HepG2 (cell line): ENCODE data around the gene RNU4-1. TPM values are rescaled to one million over a fixed set of nuclear protein-coding genes. Genes with fewer than 3 reads are reported as not detected.

Experiments used
- ATAC-seq: fragments of 200-7000 bp; cut with Tn5 transposase; 3 replicates; pipeline ENCODE4 v1.9.1; 2020; ENCODE audit warnings: mild to moderate bottlenecking, moderate library complexity
- BruUV-seq: library from RNA; stranded (reverse); fragments of 400-500 nt; replicated peaks from 2 replicates; lab custom pipeline; 2021; lab: Mats Ljungman, UMichigan
- CTCF ChIA-PET: fragments of 300-600 bp; formaldehyde crosslinking; extraction: SDS; loops from one replicate; lab custom pipeline; 2021; ENCODE audit warnings: low total read pairs, inconsistent platforms, low intra/inter-chr PET ratio; lab: Yijun Ruan, JAX
- POLR2A ChIA-PET: fragments of 350-600 bp; sonication (Branson Sonifier 250); formaldehyde crosslinking; loops from one replicate; lab custom pipeline; 2020; ENCODE audit warnings: antibody characterized with exemption, inconsistent platforms; lab: Yijun Ruan, JAX
- DNase-seq: peaks from one replicate; pipeline ENCODE4 v3.0.0-alpha.2; 2015; ENCODE audit warnings: low spot score
- FAIRE-seq: peaks from 3 replicates; lab custom pipeline; 2011; peaks lifted over from hg19 to GRCh38; lab: Jason Lieb, UNC
- H2AFZ ChIP-seq: one replicate; pipeline ENCODE4 v1.6.1; 2011; ENCODE audit warnings: low read length, inconsistent platforms
- H3K27ac ChIP-seq: fragments of 300-600 bp; 3 replicates; pipeline ENCODE4 v1.8.0; 2011; ENCODE audit warnings: mixed run types, mild to moderate bottlenecking, mixed read lengths, low read length, inconsistent platforms; ENCODE audit not compliant: insufficient read depth; ENCODE audit errors: extremely low read length
- H3K27me3 ChIP-seq, 2 experiments: fragments of 200-600 bp in 1 of 2; 2 replicates in 1 of 2; 3 replicates in 1 of 2; pipeline versions ENCODE4 v1.6.0 to v1.8.0; 2011; ENCODE audit warnings: low read length in 2 of 2, mild to moderate bottlenecking in 2 of 2, moderate library complexity in 2 of 2, inconsistent platforms in 1 of 2; ENCODE audit not compliant: insufficient read depth in 2 of 2, control insufficient read depth in 1 of 2
- H3K36me3 ChIP-seq, 2 experiments: fragments of 200-600 bp in 1 of 2; replicated peaks in 1 of 2; 2 replicates in 1 of 2; 3 replicates in 1 of 2; pipeline versions ENCODE4 v1.5.1 to v1.8.0; 2011; ENCODE audit warnings: low read length in 2 of 2, inconsistent platforms in 1 of 2; ENCODE audit not compliant: insufficient read depth in 2 of 2, control insufficient read depth in 1 of 2
- H3K4me1 ChIP-seq: 2 replicates; pipeline ENCODE4 v1.5.1; 2012; ENCODE audit warnings: low read length, inconsistent platforms; ENCODE audit not compliant: insufficient read depth
- H3K4me2 ChIP-seq: 2 replicates; pipeline ENCODE4 v1.6.0; 2011; ENCODE audit warnings: low read depth, low read length, inconsistent platforms
- H3K4me3 ChIP-seq, 3 experiments: fragments of 200-600 bp in 1 of 3; sonication (generic), shearing (Covaris generic) in 1 of 3; replicated peaks in 1 of 3; 2 replicates each; pipeline ENCODE4 v1.5.1; 2011 to 2016; ENCODE audit warnings: low read length in 3 of 3, inconsistent platforms in 2 of 3, low read depth in 2 of 3, mild to moderate bottlenecking in 2 of 3, control low read depth in 1 of 3, mixed read lengths in 1 of 3; ENCODE audit not compliant: insufficient read depth in 1 of 3
- H3K79me2 ChIP-seq: one replicate; pipeline ENCODE4 v1.6.1; 2011; ENCODE audit warnings: low read length, inconsistent platforms; ENCODE audit not compliant: insufficient read depth
- H3K9ac ChIP-seq: 2 replicates; pipeline ENCODE4 v1.6.0; 2011; ENCODE audit warnings: mild to moderate bottlenecking, low read depth, low read length, inconsistent platforms; ENCODE audit not compliant: insufficient read depth
- H3K9me3 ChIP-seq: 2 replicates; pipeline ENCODE4 v1.5.1; 2012; ENCODE audit warnings: mild to moderate bottlenecking, low read length
- H4K20me1 ChIP-seq: 2 replicates; pipeline ENCODE4 v1.6.0; 2011; ENCODE audit warnings: inconsistent platforms, mild to moderate bottlenecking, low read length, moderate library complexity; ENCODE audit not compliant: insufficient read depth
- AGO1 ChIP-seq: fragments of 200-400 bp; formaldehyde crosslinking; IDR thresholded peaks from 2 replicates; pipeline ENCODE4 v1.6.1; 2017; ENCODE audit warnings: mild to moderate bottlenecking, low read depth, low read length, moderate library complexity; ENCODE audit not compliant: poor library complexity, severe bottlenecking
- AGO2 ChIP-seq: fragments of 200-400 bp; formaldehyde crosslinking; optimal IDR thresholded peaks from 2 replicates; pipeline ENCODE3; 2017; ENCODE audit warnings: mild to moderate bottlenecking, low read depth, low read length, moderate library complexity
- AHR ChIP-seq: IDR thresholded peaks from 2 replicates; pipeline ENCODE4 v1.6.1; 2018; ENCODE audit warnings: missing genetic modification reagents, missing compliant biosample characterization
- FOXC1 ChIP-seq: sonication (generic); formaldehyde crosslinking; IDR thresholded peaks from 2 replicates; pipeline ENCODE4 v1.8.0; 2022; ENCODE audit warnings: mild to moderate bottlenecking, missing genetic modification reagents, borderline replicate concordance
- GABPB1 ChIP-seq: IDR thresholded peaks from 2 replicates; pipeline ENCODE4 v1.6.1; 2016; ENCODE audit warnings: mild to moderate bottlenecking, missing genetic modification reagents, moderate library complexity, missing compliant biosample characterization
- HDAC1 ChIP-seq: sonication (generic); formaldehyde crosslinking; IDR thresholded peaks from 2 replicates; pipeline ENCODE4 v1.5.1; 2020; ENCODE audit warnings: mild to moderate bottlenecking, missing genetic modification reagents
- NCOR1 ChIP-seq: fragments of 200-600 bp; sonication (generic); IDR thresholded peaks from 2 replicates; pipeline ENCODE4 v1.7.0; 2017; ENCODE audit warnings: antibody characterized with exemption, low read length, borderline replicate concordance
- NFKB2 ChIP-seq: sonication (generic); formaldehyde crosslinking; IDR thresholded peaks from 2 replicates; pipeline ENCODE4 v1.4.0; 2020; ENCODE audit warnings: missing genetic modification reagents, borderline replicate concordance
- SSRP1 ChIP-seq: IDR thresholded peaks from 2 replicates; pipeline ENCODE4 v1.6.1; 2016; ENCODE audit warnings: control low read depth
- STAG1 ChIP-seq: sonication (generic); formaldehyde crosslinking; IDR thresholded peaks from 2 replicates; pipeline ENCODE4 v1.4.0; 2020; ENCODE audit warnings: missing genetic modification reagents
- TMF1 ChIP-seq: sonication (generic); formaldehyde crosslinking; IDR thresholded peaks from 2 replicates; pipeline ENCODE4 v1.8.1; 2022; ENCODE audit warnings: low read depth, missing genetic modification reagents
- TRIM24 ChIP-seq: sonication (generic); formaldehyde crosslinking; IDR thresholded peaks from 2 replicates; pipeline ENCODE4 v1.8.0; 2022; ENCODE audit warnings: mild to moderate bottlenecking, missing genetic modification reagents
- ZNF431 ChIP-seq: sonication (generic); formaldehyde crosslinking; IDR thresholded peaks from 2 replicates; pipeline ENCODE4 v1.9.0; 2022; ENCODE audit warnings: missing genetic modification reagents, low read depth, mild to moderate bottlenecking, borderline replicate concordance
- ZNF615 ChIP-seq: sonication (generic); formaldehyde crosslinking; IDR thresholded peaks from 2 replicates; pipeline ENCODE4 v1.5.0; 2020; ENCODE audit warnings: mild to moderate bottlenecking, missing genetic modification reagents, borderline replicate concordance
- ZSCAN31 ChIP-seq: sonication (generic); formaldehyde crosslinking; IDR thresholded peaks from 2 replicates; pipeline ENCODE4 v1.5.0; 2020; ENCODE audit warnings: low read depth, mild to moderate bottlenecking, missing genetic modification reagents
- WGBS: methylation state at CpG from one replicate; pipeline ENCODE4 v1.1.6; 2017; ENCODE audit warnings: low lambda C conversion rate; 5-methylcytosine and 5-hydroxymethylcytosine counted together
- in situ Hi-C: cut with HindIII; loops from 2 replicates; pipeline ENCODE4 v1.10.0; 2017; ENCODE audit warnings: low pct_unique_long_range_greater_than_20kb; ENCODE audit not compliant: extremely low pct_ligation_motif_present
- intact Hi-C: fragments of 100-400 bp; cut with micrococcal nuclease; formaldehyde crosslinking; loops from one replicate; pipeline ENCODE4 v1.10.0; 2022; ENCODE audit not compliant: unreplicated experiment
- polyA plus RNA-seq, 8 experiments: library from polyadenylated mRNA; depleted of rRNA in 3 of 8; stranded (reverse) in 7 of 8; unstranded in 1 of 8; fragments of >200 nt; fragmentation: Illumina TruSeq in 4 of 8; extraction: Trizol in 4 of 8; gene quantifications; 2 replicates each; pipeline versions ENCODE4 v1.2.1 to v1.2.3, GENCODE V29; 2011 to 2016; ENCODE audit warnings: low read depth in 4 of 8, missing spikeins in 1 of 8, mixed read lengths in 1 of 8; ENCODE audit not compliant: insufficient read depth in 1 of 8
- total RNA-seq, 5 experiments: library from RNA; depleted of rRNA; stranded (reverse); fragments of >200 nt; fragmentation: Illumina TruSeq; extraction: Trizol; gene quantifications; 2 replicates each; pipeline ENCODE4 v1.2.3, GENCODE V29; 2016; ENCODE audit warnings: low read depth in 1 of 5
- TF ChIP-seq, protein P1 (sequence below): sonication (generic); formaldehyde crosslinking; IDR thresholded peaks from 2 replicates; pipeline ENCODE4 v1.5.0; 2020; ENCODE audit warnings: mild to moderate bottlenecking, missing genetic modification reagents
- TF ChIP-seq, protein P2 (sequence below): sonication (generic); formaldehyde crosslinking; IDR thresholded peaks from 2 replicates; pipeline ENCODE4 v1.4.0; 2020; ENCODE audit warnings: missing genetic modification reagents, borderline replicate concordance
- TF ChIP-seq, protein P3 (sequence below): sonication (generic); formaldehyde crosslinking; IDR thresholded peaks from 2 replicates; pipeline ENCODE4 v1.9.0; 2021; ENCODE audit warnings: missing genetic modification reagents, borderline replicate concordance

Gene RNU4-1
- total and polyA plus RNA-seq, 2 of the 13 experiments (the other 11 are each of a cell fraction or from before 2014, with no cell fraction given), result 7,407 TPM; not detected in 1

DNA sequence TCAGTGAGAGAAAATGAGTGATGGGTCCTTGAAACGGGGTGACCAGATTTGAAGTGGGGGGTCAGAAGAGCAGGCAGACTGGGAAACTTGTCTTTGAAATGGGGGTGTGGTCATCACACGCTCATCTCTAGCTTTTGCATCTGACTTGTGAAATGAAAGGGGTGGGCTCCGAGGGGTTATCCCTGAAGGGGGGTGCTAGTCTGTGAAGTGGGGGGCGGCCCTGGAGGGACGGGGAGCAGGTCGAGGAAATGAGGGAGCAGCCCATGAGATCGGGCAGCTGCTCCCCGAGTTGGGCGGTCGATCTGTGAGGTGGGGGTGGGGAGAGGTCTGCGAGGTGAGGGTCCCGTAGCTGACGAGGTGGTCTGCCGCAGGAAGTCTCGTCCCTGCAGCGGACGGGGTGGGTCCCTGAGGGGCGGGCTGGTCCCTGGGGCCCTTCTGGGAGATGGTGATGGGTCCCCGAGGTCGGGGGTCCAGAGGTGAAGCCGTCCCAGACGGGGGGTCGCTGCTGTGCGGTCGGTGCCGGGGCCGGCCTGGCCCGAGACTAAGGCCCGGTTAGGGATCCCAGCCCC, 28.0 kb downstream of the RNU4-1 start:
- Histone ChIP-seq H4K20me1 (peaks cover 3% of the 10 kb centered on the region; the same call in 1 of the 2 replicates), H3K79me2 (peaks cover 40% of the 10 kb centered on the region), H3K4me3 (peak overlapping the region; percentile 76 to 97 (median 88)), H3K4me2 (peak overlapping the region; percentile 85), H3K9ac (peak overlapping the region; percentile 84), H3K9me3 (no peaks in the 10 kb centered on the region), H3K27ac (peak overlapping the region; percentile 53), H2AFZ (no peak overlapping the region), H3K4me1 (peaks cover 77% of the 10 kb centered on the region), H3K27me3 (no peaks in the 10 kb centered on the region), H3K36me3 (no peaks in the 10 kb centered on the region; a peak in 2 of 5 replicates)
- ChIA-PET POLR2A (interaction anchor here (0.7 to 13.4 kb wide), 11 partner anchors 8 to 715 kb away, joined by 3 to 265 read pairs (median 4); partner anchors contain the start of genes RNU4-1, RNU4-2, RPLP0 and SIRT4), CTCF (interaction anchor here (1.9 to 4.0 kb wide), 2 partner anchors 30 to 36 kb away, joined by 20 to 51 read pairs; no protein-coding TSS in a partner anchor)
- ATAC-seq (no peak), DNase-seq (no peak), FAIRE-seq (no peak)
- intact Hi-C loops (loop anchor here (1.0 kb wide), 1 partner anchor 37 kb away; no protein-coding TSS in a partner anchor), in situ Hi-C loops (loop anchor here (5.0 to 10.0 kb wide), 2 partner anchors 33 to 50 kb away; no protein-coding TSS in a partner anchor)
- WGBS, result 3% methylated on average over 9 of the region's 29 CpGs
- no TSS peak for BruUV-seq
- TF ChIP-seq NCOR1 (no peak), ZSCAN31 (CRISPR knock-in tag) (no peak), FOXC1 (CRISPR knock-in tag) (peak; percentile 42; the same call in 1 of the 2 replicates), GABPB1 (CRISPR knock-in tag) (0 out of 2 replicates have a peak, but pooled peaks have one; percentile 3), AGO1 (no peak), AGO2 (peak; percentile 27), HDAC1 (CRISPR knock-in tag) (no peak), TRIM24 (no peak), ZNF615 (CRISPR knock-in tag) (no peak), AHR (peak; percentile 36; the same call in 1 of the 2 replicates), NFKB2 (CRISPR knock-in tag) (0 out of 2 replicates have a peak, but pooled peaks have one; percentile 23), STAG1 (no peak), ZNF431 (CRISPR knock-in tag) (no peak), TMF1 (CRISPR knock-in tag) (no peak), SSRP1 (CRISPR knock-in tag) (no peak)
- TF ChIP-seq, protein P1, sequence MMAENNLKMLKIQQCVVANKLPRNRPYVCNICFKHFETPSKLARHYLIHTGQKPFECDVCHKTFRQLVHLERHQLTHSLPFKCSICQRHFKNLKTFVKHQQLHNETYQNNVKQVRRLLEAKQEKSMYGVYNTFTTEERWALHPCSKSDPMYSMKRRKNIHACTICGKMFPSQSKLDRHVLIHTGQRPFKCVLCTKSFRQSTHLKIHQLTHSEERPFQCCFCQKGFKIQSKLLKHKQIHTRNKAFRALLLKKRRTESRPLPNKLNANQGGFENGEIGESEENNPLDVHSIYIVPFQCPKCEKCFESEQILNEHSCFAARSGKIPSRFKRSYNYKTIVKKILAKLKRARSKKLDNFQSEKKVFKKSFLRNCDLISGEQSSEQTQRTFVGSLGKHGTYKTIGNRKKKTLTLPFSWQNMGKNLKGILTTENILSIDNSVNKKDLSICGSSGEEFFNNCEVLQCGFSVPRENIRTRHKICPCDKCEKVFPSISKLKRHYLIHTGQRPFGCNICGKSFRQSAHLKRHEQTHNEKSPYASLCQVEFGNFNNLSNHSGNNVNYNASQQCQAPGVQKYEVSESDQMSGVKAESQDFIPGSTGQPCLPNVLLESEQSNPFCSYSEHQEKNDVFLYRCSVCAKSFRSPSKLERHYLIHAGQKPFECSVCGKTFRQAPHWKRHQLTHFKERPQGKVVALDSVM, result 0 out of 2 replicates have a peak, but pooled peaks have one; percentile 11
- TF ChIP-seq, protein P2, sequence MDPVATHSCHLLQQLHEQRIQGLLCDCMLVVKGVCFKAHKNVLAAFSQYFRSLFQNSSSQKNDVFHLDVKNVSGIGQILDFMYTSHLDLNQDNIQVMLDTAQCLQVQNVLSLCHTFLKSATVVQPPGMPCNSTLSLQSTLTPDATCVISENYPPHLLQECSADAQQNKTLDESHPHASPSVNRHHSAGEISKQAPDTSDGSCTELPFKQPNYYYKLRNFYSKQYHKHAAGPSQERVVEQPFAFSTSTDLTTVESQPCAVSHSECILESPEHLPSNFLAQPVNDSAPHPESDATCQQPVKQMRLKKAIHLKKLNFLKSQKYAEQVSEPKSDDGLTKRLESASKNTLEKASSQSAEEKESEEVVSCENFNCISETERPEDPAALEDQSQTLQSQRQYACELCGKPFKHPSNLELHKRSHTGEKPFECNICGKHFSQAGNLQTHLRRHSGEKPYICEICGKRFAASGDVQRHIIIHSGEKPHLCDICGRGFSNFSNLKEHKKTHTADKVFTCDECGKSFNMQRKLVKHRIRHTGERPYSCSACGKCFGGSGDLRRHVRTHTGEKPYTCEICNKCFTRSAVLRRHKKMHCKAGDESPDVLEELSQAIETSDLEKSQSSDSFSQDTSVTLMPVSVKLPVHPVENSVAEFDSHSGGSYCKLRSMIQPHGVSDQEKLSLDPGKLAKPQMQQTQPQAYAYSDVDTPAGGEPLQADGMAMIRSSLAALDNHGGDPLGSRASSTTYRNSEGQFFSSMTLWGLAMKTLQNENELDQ (CRISPR knock-in tag), result no peak
- TF ChIP-seq, protein P3, sequence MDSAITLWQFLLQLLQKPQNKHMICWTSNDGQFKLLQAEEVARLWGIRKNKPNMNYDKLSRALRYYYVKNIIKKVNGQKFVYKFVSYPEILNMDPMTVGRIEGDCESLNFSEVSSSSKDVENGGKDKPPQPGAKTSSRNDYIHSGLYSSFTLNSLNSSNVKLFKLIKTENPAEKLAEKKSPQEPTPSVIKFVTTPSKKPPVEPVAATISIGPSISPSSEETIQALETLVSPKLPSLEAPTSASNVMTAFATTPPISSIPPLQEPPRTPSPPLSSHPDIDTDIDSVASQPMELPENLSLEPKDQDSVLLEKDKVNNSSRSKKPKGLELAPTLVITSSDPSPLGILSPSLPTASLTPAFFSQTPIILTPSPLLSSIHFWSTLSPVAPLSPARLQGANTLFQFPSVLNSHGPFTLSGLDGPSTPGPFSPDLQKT (CRISPR knock-in tag), result no peak
